Activated CD4-positive, alpha-beta memory T cell treated with anti-CD3 and anti-CD28 coated beads, Interleukin-2, amount 10 ng/mL, durations not matched to agents 7 days and 5 days (primary cell): Measurements from ENCODE around the gene PLXNA3. TPM values are rescaled to one million over a fixed set of nuclear protein-coding genes. Genes with fewer than 3 reads are reported as not detected.

Source experiments
- CTCF ChIA-PET: fragments of 350-600 bp; sonication (Branson Sonifier 250); formaldehyde crosslinking; loops from one replicate; lab custom pipeline; 2021; ENCODE audit warnings: antibody characterized with exemption, inconsistent platforms; lab: Charles Lee
- POLR2A ChIA-PET: fragments of 350-600 bp; sonication (Branson Sonifier 250); formaldehyde crosslinking; loops from one replicate; lab custom pipeline; 2021; ENCODE audit warnings: antibody characterized with exemption; lab: Charles Lee
- DNase-seq: peaks from one replicate; pipeline ENCODE4 v3.0.0-alpha.2; 2020
- H3K27ac Mint-ChIP-seq: one replicate; pipeline ENCODE4 v1.8.0; 2021; ENCODE audit warnings: mild to moderate bottlenecking, mixed read lengths
- H3K27me3 Mint-ChIP-seq: one replicate; pipeline ENCODE4 v1.8.0; 2021; ENCODE audit warnings: mixed read lengths
- H3K36me3 Mint-ChIP-seq: one replicate; pipeline ENCODE4 v1.8.0; 2021; ENCODE audit warnings: low read depth, mixed read lengths
- H3K4me1 Mint-ChIP-seq: one replicate; pipeline ENCODE4 v1.8.0; 2021; ENCODE audit warnings: mixed read lengths
- H3K4me3 Mint-ChIP-seq: one replicate; pipeline ENCODE4 v1.8.0; 2021; ENCODE audit warnings: mild to moderate bottlenecking, mixed read lengths
- H3K9me3 Mint-ChIP-seq: one replicate; pipeline ENCODE4 v1.8.0; 2021; ENCODE audit warnings: mixed read lengths
- total RNA-seq, 2 experiments: library from RNA; stranded (reverse); gene quantifications; one replicate each; pipeline ENCODE4 v1.2.3, GENCODE V29; 2021

The PLXNA3 gene
- total RNA-seq, 2 experiments from 2014 or later = 49.3 to 52.8 TPM

DNA sequence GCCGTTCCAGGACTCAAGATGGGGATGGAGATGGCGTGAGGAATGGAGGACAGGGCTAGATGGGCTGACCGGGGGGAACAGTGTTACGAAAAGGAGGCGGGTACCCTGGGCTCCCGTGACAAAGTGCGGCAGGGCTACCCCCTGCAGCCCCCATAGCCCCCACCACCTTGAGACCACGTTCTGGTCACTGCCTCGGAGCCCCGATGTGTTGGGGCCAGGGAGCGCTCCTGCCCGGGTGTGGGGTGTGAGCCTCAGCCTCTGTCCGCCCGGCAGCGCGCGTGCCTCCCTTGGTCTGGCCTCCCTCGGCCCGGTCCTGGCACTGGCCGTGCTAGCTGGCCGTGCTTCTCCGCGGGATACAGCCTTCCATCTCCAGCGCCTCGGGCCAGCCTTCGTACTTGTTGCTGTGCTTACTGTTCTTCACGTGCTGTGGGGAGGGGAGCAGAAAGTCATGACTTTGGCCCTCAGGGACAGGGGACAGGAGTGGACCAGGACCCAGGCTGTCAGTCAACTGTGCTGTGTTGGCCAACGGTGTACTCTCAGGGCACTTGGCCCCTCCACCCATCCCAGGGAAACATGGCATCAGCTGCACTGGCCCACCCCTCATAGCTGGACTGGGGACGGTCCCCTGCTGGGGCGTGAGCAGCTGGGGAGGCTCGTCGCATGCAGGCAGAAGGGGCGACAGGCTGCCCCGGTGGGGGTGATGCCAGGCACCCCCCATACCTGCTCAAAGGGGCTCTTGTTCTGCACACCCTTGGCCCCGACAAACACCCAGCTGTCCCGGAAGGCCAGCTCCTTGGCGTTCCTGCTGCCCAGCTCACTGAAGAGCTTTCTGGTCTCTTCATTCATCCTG is 48.6 kb downstream of the PLXNA3 start:
- DNase-seq = no peak
- POLR2A ChIA-PET = no interaction called here
- peaks cover 25% of the 10 kb centered on the region for H3K36me3 Mint-ChIP-seq
- H3K27me3 Mint-ChIP-seq = no peaks in the 10 kb centered on the region
- CTCF ChIA-PET = no interaction called here
- H3K27ac Mint-ChIP-seq = no peak overlapping the region
- no peaks in the 10 kb centered on the region for H3K9me3 Mint-ChIP-seq
- H3K4me3 Mint-ChIP-seq = no peak overlapping the region
- H3K4me1 Mint-ChIP-seq = peaks cover 17% of the 10 kb centered on the region

DNA sequence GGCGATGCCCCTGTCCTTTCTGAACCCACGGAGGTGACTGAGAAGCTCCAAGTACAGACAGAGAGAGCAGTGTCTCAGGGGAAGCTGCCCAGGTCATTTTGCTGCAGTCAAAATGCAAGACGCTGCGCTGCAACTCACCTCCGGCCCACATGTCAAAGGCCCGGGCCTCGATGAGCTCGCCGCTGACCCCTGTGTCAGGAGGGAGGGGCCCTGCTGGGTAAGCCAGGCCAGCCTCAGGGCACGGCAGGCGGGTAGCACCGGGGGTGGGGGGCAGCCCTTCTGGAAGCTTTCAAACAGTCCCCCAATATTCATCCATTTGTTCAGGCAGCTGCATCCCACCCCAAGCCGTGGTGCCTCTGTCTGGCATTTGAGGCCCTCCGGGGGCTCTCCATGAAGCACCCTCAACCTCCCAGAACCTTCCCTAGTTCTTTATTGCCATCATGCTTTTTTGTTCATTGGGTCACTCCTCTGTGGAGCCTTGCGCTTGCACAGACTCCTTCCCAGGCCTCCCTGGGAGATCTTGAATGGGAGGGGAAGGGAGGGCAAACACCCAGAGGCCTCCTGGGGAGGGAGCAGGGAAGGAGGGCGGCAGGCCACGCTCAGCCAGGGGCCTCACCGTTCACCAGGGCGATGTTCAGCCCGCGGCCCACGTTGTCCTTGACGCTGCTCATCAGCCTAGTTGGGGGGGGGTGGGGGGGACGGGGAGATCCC is 49.7 kb downstream of the PLXNA3 start:
- Mint-ChIP-seq H3K9me3 (no peaks in the 10 kb centered on the region), H3K36me3 (peaks cover 25% of the 10 kb centered on the region), H3K27ac (no peak overlapping the region), H3K27me3 (no peaks in the 10 kb centered on the region), H3K4me1 (peaks cover 20% of the 10 kb centered on the region), H3K4me3 (no peak overlapping the region)
- no peak for DNase-seq
- ChIA-PET POLR2A (no interaction called here), CTCF (no interaction called here)

DNA sequence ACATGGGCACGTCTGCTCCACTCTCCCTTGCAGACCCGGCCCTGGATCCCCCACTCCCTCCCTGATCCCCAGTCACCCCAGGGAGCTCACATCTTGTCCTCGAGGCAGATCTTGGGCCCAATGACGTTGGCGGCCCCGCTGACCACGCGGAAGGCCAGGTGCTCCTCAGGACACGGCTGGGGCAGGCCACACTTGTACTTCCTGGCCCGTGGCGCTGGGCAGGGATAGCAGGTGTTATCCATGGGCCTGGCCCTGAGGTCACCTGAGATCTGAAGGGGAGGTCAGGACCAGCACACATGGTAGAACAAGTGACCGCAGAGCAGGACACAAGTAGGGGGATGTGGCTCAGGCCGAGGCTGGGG is 50.3 kb downstream of the PLXNA3 start:
- no peaks in the 10 kb centered on the region for H3K9me3 Mint-ChIP-seq
- DNase-seq = no peak
- peaks cover 20% of the 10 kb centered on the region for H3K4me1 Mint-ChIP-seq
- no peak overlapping the region for H3K4me3 Mint-ChIP-seq
- ChIA-PET POLR2A (no interaction called here), CTCF (no interaction called here)
- H3K27me3 Mint-ChIP-seq = no peaks in the 10 kb centered on the region
- peaks cover 25% of the 10 kb centered on the region for H3K36me3 Mint-ChIP-seq
- no peak overlapping the region for H3K27ac Mint-ChIP-seq

DNA sequence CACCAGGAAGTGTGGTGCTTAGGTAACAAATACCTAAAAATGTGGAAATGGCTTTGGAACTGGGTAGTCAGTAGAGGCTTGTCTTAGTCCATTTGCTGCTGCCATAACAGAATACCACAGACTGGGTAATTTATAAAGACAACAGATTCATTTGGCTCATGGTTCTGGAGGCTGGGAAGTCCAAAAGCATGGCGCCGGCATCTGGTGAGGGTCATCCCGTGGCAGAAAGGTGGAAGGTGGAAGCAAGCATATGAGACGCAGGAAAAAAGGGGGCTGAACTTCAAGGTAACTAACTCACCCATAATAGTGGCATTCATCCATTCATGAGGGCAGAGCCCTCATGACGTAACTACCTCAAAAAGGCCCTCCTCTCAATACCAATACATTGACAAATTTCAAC is 51.4 kb downstream of the PLXNA3 start:
- ChIA-PET CTCF (no interaction called here), POLR2A (no interaction called here)
- no peaks in the 10 kb centered on the region for H3K9me3 Mint-ChIP-seq
- no peak for DNase-seq
- H3K4me3 Mint-ChIP-seq = no peak overlapping the region
- no peak overlapping the region for H3K27ac Mint-ChIP-seq
- peaks cover 27% of the 10 kb centered on the region for H3K4me1 Mint-ChIP-seq
- no peaks in the 10 kb centered on the region for H3K27me3 Mint-ChIP-seq
- peaks cover 25% of the 10 kb centered on the region for H3K36me3 Mint-ChIP-seq

DNA sequence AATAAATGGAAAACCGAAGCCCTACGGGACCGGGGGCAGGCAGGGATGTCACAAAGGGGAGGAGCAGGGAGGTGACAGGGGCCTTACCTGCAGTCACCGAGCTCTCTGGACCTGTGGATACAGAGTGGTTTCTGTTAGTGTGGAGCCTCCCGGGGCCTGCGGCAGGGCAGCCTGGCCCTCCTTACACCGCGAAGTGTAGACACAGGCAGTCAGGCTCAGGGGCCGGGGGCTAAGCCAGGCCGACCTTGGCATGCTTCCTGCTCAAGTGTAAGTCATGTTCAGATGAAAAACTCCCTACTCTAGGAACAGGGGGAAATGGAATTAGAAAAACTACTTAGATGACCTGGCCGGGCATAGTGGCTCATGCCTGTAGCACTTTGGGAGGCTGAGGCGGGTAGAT is 53.7 kb downstream of the PLXNA3 start:
- Mint-ChIP-seq H3K27me3 (no peaks in the 10 kb centered on the region), H3K4me1 (peaks cover 40% of the 10 kb centered on the region), H3K4me3 (no peak overlapping the region), H3K27ac (peak overlapping the region; percentile 44), H3K36me3 (peaks cover 22% of the 10 kb centered on the region), H3K9me3 (no peaks in the 10 kb centered on the region)
- CTCF ChIA-PET = no interaction called here
- no peak for DNase-seq
- POLR2A ChIA-PET = no interaction called here

DNA sequence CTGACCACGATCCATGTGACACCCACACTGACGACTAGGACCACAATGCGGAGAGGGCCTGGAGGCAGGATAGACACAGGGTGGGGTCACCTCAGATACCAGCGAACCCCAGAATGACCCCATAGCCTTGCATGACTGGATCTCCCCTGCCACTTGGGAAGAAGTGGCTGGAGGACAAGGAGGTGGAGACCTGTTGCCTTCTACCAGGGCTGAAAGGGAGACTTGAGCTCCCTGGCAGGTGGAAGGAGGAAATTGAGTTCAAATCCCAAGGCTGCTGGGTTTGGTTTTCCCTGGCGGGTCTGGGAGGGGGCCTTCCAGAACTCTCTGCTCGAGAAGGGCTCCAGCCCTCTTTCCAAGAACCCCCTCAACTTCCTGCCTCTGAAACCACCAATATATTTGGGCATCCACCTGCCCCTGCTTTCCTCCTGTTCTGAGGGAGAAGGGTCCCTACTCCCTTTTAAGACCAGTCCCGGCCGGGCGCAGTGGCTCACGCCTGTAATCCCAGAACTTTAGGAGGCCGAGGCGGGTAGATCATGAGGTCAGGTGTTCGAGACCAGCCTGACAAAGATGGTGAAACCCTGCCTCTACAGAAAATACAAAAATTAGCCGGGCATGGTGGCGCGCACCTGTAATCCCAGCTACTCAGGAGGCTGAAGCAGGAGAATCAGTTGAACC is 54.9 kb downstream of the PLXNA3 start:
- CTCF ChIA-PET = no interaction called here
- no peak overlapping the region for H3K27ac Mint-ChIP-seq
- H3K36me3 Mint-ChIP-seq = peaks cover 22% of the 10 kb centered on the region
- DNase-seq = no peak
- POLR2A ChIA-PET = no interaction called here
- H3K27me3 Mint-ChIP-seq = no peaks in the 10 kb centered on the region
- no peak overlapping the region for H3K4me3 Mint-ChIP-seq
- H3K4me1 Mint-ChIP-seq = peaks cover 42% of the 10 kb centered on the region
- no peaks in the 10 kb centered on the region for H3K9me3 Mint-ChIP-seq

DNA sequence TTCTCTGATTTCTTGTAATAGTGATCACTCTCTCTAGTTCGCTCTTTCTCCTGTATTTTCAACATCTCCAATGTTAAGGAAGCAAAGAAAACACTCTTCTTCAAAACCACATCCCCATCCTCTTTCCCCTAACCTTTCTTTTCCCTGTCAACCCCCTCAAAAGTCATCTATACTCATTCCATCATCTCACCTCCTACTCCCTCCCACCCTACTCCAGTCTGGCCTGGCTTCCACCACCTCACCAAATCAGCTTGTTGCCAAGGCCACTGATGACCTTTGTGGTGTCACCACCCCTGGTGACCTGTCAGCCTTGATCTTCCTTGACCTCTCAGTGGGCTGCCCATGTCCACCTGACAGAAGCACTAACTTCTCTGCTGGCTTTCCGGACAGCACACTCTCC is 55.6 kb downstream of the PLXNA3 start:
- Mint-ChIP-seq H3K9me3 (no peaks in the 10 kb centered on the region), H3K4me3 (no peak overlapping the region), H3K4me1 (peaks cover 40% of the 10 kb centered on the region), H3K27me3 (no peaks in the 10 kb centered on the region), H3K27ac (no peak overlapping the region), H3K36me3 (peaks cover 18% of the 10 kb centered on the region)
- POLR2A ChIA-PET = interaction anchor here (2.1 kb wide), 1 partner anchor 23 kb away, joined by 17 read pairs; the partner anchor contains the start of gene SLC10A3
- no peak for DNase-seq
- CTCF ChIA-PET = no interaction called here

DNA sequence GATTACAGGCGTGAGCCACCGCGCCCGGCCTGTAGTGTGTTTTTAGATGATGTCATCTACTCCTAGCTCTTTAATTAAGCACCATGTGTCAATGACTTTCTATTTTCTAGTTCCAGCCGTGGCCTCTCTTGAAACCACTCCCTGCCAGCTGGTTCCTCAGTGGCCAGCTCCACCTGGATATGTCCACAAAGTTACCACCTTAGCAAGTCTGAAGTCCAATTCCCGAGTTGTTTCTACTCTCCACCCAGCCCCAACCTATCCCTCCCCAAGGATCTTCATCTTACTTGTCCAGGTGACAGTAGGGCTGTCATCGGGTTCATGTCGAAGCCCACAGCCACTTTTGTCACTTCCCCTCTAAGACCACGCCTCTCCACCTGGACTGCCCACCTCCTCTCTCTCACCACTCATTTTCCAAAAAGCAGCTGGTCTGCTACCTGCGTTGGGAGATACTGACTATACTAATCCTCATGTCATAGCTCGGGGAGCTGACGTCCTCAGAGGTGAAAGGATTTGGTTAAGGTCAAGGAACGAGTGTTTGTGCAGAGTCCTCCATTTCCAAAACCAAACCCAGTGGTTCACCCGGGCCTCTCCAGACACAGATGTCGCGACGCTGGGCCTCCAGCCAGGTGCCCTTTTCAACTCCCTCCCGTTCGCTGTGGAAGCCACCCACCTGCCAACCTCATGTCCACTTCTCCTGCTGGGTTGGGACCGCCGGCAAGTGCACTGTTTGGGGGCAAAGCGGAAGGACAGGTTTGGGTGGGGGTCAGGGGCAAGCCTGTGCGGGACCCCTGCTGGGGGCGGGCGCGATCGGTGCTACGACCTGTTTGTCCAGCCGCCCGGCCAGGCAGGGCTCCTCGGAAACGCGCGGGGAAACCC is 57.2 kb downstream of the PLXNA3 start:
- POLR2A ChIA-PET = interaction anchor here (0.6 to 2.1 kb wide), 7 partner anchors 10 to 921 kb away, joined by 3 to 17 read pairs (median 4); partner anchors contain the start of genes RPL10, SLC10A3 and UBL4A
- H3K4me3 Mint-ChIP-seq = peak overlapping the region; percentile 78
- H3K27ac Mint-ChIP-seq = peak overlapping the region; percentile 73
- H3K9me3 Mint-ChIP-seq = no peaks in the 10 kb centered on the region
- CTCF ChIA-PET = interaction anchor here (3.4 kb wide), 1 partner anchor 12 kb away, joined by 21 read pairs; no protein-coding TSS in a partner anchor
- peaks cover 34% of the 10 kb centered on the region for H3K4me1 Mint-ChIP-seq
- peaks cover 6% of the 10 kb centered on the region for H3K36me3 Mint-ChIP-seq
- DNase-seq = peak; percentile 32
- no peaks in the 10 kb centered on the region for H3K27me3 Mint-ChIP-seq

DNA sequence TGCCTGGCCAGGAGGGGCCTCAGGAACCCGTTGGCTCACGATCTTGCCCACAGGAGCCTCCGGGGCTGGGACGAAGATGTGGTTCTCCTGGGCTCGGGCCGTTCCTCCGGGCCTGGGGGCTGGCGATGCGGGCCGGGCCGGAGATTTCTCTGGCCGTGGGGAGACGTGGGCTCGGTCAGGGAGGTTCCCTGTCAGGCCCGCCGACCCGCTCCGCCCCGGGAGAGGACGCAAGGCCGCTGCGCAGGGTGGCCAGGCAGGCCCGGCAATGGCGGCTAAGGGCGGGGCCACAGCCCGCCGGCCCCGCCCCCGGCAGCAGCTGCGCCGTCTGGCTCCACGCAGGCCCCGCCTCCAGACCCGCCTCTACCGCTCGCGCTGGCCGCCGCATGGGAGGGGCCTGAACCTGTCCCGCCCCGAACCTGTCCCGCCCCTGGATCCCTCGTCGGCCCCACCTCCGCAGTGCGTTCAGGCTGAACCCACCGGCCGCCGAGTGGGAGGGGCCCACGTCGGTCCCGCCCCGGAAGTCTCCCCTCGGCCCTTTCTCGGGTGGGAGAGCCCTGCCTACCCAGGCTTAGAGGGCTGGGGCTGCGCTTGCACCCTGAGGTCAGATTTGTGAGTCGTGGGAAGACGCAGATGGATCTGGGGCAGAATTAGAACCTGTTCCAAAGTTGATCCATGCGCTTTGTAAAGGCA is 58.0 kb downstream of the PLXNA3 start, which contains the start of gene FAM3A:
Gene FAM3A, minus strand, starts transcription at position 267 of the 690 bp plus-strand sequence. CDS start 460 bp downstream, outside the sequence.
- ChIA-PET POLR2A (interaction anchor here (0.6 to 1.9 kb wide), 13 partner anchors 9 to 591 kb away, joined by 3 to 13 read pairs (median 4); partner anchors contain the start of genes IKBKG, RPL10, SLC10A3 and UBL4A), CTCF (interaction anchor here (3.4 kb wide), 1 partner anchor 11 kb away, joined by 21 read pairs; no protein-coding TSS in a partner anchor)
- peak; percentile 94 for DNase-seq
- H3K27ac Mint-ChIP-seq = peak within 1 kb of the TSS; percentile 81
- peaks cover 30% of the 10 kb centered on the region for H3K4me1 Mint-ChIP-seq
- peaks cover 2% of the 10 kb centered on the region for H3K36me3 Mint-ChIP-seq
- no peaks in the 10 kb centered on the region for H3K27me3 Mint-ChIP-seq
- H3K9me3 Mint-ChIP-seq = no peaks in the 10 kb centered on the region
- peak within 1 kb of the TSS; percentile 80 for H3K4me3 Mint-ChIP-seq

DNA sequence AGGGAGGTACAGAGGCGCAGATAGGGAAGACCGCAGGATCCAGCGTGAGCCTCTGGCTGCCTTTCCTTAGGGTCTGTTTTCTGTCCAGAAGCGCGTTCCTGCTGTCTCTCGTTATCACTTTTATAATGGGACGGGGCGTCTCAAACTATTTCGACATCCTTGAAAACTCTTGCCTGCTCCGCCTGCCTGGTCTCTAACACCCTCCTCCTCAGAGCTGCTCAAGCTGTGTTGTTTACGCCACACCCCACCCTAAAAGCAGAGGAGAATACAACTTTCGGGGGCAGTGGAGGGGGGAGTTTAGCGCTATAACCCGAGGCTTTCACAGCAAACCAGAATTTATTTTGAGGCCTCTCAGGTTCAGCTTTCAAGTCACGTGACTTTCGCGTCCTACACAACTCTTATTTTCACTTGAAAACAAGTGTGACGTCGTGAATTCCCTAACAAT is 58.6 kb downstream of the PLXNA3 start:
- DNase-seq = no peak
- POLR2A ChIA-PET = interaction anchor here (0.6 to 1.9 kb wide), 10 partner anchors 10 to 591 kb away, joined by 3 to 13 read pairs (median 4); partner anchors contain the start of genes IKBKG, RPL10 and SLC10A3

DNA sequence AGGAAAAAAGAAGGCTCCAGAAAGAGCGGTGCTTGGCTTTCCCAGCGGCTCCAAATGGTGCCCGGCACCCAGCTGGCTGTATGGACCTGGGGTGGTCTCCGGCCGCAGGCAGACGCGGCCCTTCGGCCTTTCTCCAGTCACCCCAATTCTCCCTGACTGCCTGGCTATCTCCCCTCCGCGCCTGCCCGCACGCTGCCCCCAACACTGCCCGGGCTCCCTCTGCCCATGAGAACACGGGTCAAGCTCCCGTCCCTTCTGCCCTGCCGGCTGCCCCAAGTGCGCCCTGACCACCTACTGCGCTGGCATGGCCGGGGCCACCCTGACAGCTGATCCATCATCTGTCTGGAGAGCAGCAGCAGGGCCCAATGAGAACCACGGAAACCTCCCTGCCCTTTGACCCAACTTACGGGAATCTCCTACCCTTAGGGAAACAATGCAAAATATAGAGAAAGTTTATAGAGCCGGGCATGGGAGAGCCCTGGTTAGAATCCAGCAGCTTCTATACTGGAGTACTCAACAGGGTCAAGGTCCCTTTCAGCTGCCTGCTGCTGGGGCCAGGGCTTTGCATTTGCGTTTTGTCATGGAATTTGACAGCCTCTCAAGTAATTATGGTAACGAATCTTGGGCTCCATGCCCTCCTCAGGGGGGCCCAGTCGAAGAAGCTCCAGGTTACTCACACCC is 59.2 kb downstream of the PLXNA3 start:
- no peak overlapping the region for H3K4me3 Mint-ChIP-seq

More for the DNA sequence above, 58.6 kb downstream of the PLXNA3 start:
- Mint-ChIP-seq H3K4me1 (peaks cover 25% of the 10 kb centered on the region), H3K9me3 (no peaks in the 10 kb centered on the region), H3K27me3 (no peaks in the 10 kb centered on the region), H3K36me3 (no peaks in the 10 kb centered on the region), H3K4me3 (peak overlapping the region; percentile 80), H3K27ac (peak overlapping the region; percentile 81)
- CTCF ChIA-PET = interaction anchor here (3.4 kb wide), 1 partner anchor 11 kb away, joined by 21 read pairs; no protein-coding TSS in a partner anchor

More for the DNA sequence above, 59.2 kb downstream of the PLXNA3 start:
- Mint-ChIP-seq H3K27me3 (no peaks in the 10 kb centered on the region), H3K4me1 (peaks cover 22% of the 10 kb centered on the region), H3K36me3 (no peaks in the 10 kb centered on the region), H3K27ac (no peak overlapping the region), H3K9me3 (no peaks in the 10 kb centered on the region)
- ChIA-PET POLR2A (interaction anchor here (1.2 to 1.9 kb wide), 7 partner anchors 10 to 592 kb away, joined by 3 to 13 read pairs (median 4); partner anchors contain the start of gene SLC10A3), CTCF (interaction anchor here (1.0 to 3.4 kb wide), 2 partner anchors 10 to 27 kb away, joined by 3 to 21 read pairs; partner anchors contain the start of gene SLC10A3)
- DNase-seq = no peak
